Esophagus squamous epithelium (tissue), 4 donors: Measurements from ENCODE around the gene ARID2.

ENCODE experiments used
- CTCF ChIP-seq, 6 experiments: fragments of 450-650 bp in 4 of 6; fragments of 200-600 bp in 2 of 6; sonication (generic) in 2 of 6; IDR thresholded peaks; one replicate each; pipeline ENCODE4 v1.5.1; 2016 to 2019; ENCODE audit warnings: antibody characterized with exemption in 6 of 6, mild to moderate bottlenecking in 4 of 6, moderate library complexity in 4 of 6
- POLR2A ChIP-seq, 4 donors: fragments of 450-650 bp; IDR thresholded peaks; one replicate each; pipeline ENCODE4 v1.6.1; 2017; ENCODE audit warnings: antibody characterized with exemption in 4 of 4, mild to moderate bottlenecking in 4 of 4, moderate library complexity in 3 of 4

- no peak for TF ChIP-seq CTCF (IDR thresholded peaks at IDR 0.05)
- no peak for TF ChIP-seq POLR2A (IDR thresholded peaks at IDR 0.05)
Measured at GRCh38 chr12:45928309-45928708, 198.8 kb downstream of the ARID2 start.
